Gastroesophageal sphincter (tissue), 3 donors: Measurements from ENCODE around the gene DNASE2B.

ENCODE experiments used
- EP300 ChIP-seq: sonication (generic); formaldehyde crosslinking; IDR thresholded peaks from one replicate; pipeline ENCODE4 v1.6.1; 2017; ENCODE audit warnings: antibody characterized with exemption, mild to moderate bottlenecking
- POLR2AphosphoS5 ChIP-seq: sonication (generic); formaldehyde crosslinking; IDR thresholded peaks from one replicate; pipeline ENCODE4 v1.6.1; 2017; ENCODE audit warnings: antibody characterized with exemption
- TF ChIP-seq, protein P1 (sequence below), 4 experiments: fragments of 200-600 bp in 2 of 4; fragments of 450-650 bp in 2 of 4; sonication (generic) in 1 of 4; IDR thresholded peaks; one replicate each; pipeline ENCODE4 v1.5.1; 2017 to 2019; ENCODE audit warnings: antibody characterized with exemption in 4 of 4, mild to moderate bottlenecking in 2 of 4, moderate library complexity in 2 of 4

DNA sequence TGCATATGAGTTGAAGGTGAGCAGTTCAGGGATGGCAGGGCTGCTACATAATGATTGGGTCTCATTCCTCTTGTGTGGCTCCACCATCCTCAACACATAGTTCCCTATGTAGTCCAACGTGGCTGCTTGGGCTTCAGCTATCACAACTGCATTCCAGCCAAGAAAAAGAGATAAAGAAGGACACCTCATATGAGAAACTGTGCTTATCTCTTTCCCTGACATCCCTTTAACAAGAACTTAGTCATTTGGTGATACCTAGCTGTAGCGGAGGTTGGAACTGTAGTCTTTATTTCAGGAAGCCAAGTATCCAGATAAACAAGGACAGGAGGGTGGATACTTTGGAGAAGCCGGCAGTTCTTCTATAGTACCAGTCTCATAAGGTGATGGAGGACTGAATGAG lies 42.7 kb upstream of the DNASE2B start:
- TF ChIP-seq, protein P1, sequence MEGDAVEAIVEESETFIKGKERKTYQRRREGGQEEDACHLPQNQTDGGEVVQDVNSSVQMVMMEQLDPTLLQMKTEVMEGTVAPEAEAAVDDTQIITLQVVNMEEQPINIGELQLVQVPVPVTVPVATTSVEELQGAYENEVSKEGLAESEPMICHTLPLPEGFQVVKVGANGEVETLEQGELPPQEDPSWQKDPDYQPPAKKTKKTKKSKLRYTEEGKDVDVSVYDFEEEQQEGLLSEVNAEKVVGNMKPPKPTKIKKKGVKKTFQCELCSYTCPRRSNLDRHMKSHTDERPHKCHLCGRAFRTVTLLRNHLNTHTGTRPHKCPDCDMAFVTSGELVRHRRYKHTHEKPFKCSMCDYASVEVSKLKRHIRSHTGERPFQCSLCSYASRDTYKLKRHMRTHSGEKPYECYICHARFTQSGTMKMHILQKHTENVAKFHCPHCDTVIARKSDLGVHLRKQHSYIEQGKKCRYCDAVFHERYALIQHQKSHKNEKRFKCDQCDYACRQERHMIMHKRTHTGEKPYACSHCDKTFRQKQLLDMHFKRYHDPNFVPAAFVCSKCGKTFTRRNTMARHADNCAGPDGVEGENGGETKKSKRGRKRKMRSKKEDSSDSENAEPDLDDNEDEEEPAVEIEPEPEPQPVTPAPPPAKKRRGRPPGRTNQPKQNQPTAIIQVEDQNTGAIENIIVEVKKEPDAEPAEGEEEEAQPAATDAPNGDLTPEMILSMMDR (IDR thresholded peaks at IDR 0.05) = no peak
- TF ChIP-seq POLR2AphosphoS5 = no peak
- no peak for TF ChIP-seq EP300
